Measurements from ENCODE around the gene RNF5. TPM values are rescaled to one million over a fixed set of nuclear protein-coding genes. Genes with fewer than 3 reads are reported as not detected.
A peak's percentile ranks its signal among the peaks of the same experiment; 100 is the strongest.
"Not testable (repeated sequence)": the region's sequence is repeated elsewhere in the genome, so short reads cannot be mapped to it uniquely, and the experiment has no call there.

Gene RNF5
- 31.6 and 53.1 TPM in 2 replicates for total RNA-seq

DNA sequence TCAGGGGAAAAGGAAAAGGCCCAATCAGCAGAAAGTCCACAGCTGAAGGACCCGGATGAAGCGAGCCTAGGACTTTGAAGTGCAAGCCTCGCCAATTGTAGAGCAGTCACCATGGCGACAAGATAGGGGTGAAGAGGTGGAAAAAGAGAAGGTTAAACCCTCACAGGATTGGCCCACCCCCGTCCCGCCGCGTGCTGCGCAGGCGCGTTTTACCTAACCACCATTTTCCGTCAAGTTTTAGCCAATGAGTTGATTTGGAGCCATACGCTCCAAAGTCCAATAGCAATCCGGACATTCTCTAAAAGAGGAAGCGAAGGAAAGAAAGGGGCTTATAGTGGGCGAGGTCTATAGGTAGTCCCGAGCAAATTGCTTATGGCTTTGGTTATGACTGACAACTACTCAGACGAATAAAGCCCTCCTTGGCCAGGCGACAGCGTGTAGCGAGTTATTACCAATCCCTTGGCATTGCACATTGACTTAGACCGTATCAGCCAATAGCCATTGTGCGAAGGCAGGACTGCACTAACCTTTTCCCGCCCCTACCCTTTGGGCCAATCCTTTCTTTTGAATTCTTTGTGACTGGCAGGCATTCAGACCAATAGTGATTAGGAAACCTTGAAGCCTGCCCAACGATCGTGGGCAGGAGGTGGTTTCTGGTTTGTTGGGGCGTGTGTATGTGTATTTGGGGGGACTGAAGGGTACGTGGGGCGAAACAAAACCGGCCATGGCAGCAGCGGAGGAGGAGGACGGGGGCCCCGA is at the start of gene RNF5:
Gene RNF5, plus strand, starts transcription at position 618 of the 759 bp plus-strand sequence. Its CDS starts 107 bp downstream, at position 725.
- peak; percentile 100 for DNase-seq

- DNase-seq, result no peak
Measured at GRCh38 chr6:32128751-32129296, 49.4 kb upstream of the RNF5 start.

DNA sequence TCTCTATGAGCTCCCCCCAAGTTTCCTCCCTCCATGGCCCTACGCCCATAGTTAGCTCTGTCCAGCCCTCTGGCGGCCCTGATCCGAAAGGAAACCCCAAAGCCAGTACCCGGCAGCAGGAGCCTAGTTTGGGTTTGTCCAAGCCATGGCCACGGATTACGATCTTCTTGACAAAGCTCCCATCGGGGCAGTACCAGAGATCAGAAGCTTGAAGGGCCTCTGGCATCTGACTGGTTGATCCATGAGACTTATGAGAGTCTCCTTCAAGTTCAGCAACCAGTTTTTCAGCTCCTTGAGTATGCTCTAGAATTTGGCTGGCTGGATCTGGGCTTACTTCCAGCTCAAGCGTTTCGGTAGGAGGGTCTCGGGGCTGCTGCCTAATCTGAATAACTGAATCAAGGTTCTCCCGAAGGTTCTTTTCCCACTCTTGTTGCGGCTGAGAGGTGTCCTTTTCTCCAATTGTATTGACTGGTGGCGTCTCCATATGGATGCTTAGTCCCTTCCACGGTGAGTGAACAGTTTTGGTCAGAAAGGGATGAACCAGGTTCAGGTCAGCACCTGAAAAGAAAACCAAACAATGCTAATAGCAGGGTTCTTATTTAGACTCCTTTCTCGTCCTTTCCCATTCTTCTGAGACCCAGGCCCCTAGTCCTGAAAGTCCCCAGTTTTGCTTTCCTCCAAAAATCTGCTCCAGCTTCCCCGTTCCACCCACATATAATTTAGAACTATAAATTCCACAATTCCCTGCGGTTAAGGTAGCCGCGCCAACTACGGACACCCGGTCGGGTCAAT is 48.7 kb upstream of the RNF5 start:
- no peak for DNase-seq

GRCh38 chr6:32131439-32131948 is 46.7 kb upstream of the RNF5 start:
- no peak for DNase-seq

DNA sequence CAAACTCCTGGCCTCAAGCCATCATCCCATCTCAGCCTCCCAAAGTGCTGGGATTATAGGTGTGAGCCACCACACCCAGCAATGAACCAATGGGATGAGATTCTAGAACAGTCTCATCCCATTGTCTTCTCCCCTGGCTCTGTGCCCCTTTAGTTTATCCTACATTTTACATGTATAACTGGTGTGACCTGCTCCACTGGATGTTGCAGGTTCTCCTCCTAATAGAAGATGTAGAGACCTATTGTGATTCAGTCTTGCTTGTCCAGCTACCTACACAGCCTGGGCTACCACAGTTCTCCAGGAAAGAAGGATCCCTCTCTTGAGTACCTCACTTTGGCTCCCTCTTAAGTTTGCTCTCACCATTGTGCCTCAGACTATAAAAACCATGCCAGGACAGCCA is 46.1 kb upstream of the RNF5 start:
- no peak for DNase-seq

GRCh38 chr6:32133786-32134185 is 44.4 kb upstream of the RNF5 start:
- no peak for DNase-seq

- DNase-seq, result no peak
Measured at GRCh38 chr6:32137454-32137853, 40.8 kb upstream of the RNF5 start.

DNA sequence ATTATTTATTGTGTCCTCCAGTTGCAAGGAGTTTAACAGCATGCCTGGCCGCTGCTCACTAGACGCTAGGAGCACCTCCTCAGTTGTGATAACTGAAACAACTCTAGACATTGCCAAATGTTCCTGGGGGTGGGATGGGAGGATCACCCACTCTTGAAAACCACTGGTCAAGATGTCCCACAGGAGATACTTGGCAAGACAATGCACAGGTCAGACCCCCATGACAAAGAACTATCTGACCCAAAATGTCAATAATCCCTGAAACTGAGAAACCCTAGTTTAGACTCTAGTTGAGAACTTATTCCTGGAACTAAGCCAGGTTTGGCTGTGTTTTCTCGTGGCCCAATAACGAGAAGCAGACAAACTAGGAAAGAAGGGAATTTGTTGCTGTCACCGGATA is 38.6 kb upstream of the RNF5 start:
- no peak for DNase-seq

GRCh38 chr6:32140420-32141046 is 37.7 kb upstream of the RNF5 start:
- no peak for DNase-seq

DNA sequence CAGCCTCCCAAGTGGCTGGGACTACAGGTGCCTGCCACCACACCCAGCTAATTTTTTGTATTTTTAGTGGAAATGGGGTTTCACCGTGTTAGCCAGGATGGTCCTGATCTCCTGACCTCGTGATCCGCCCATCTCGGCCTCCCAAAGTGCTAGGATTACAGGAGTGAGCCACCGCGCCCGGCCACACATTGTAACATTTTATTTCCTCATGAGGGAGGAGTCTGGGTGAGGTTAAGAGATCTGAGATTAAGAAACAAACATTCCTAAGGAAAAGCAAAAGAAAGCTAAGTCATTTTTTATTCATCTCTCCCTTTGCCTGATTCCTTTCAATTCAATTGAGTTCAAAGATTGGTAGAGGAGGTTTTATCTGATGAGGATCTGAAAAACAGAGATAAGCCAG is 34.0 kb upstream of the RNF5 start:
- not testable (repeated sequence) for DNase-seq

DNA sequence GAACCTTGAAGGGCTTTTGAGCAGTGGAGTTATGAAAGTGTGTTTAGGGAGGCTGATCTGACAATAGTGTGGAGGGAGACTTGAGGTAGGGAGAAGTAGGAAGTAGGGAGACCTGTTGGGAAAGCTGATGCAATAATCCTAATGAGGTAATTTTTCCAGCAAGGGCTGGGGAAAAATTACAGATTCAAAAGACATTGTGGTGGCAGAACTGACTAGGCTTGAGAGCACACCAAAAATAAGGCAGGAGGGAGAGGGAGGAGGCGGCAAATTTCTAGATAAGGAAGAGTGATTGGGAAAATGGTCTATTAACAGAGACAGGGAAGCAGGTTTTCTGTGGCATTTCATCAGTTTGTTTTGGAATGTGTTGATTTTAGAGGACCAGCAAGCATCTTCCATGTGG is 31.9 kb upstream of the RNF5 start:
- DNase-seq, result no peak

DNA sequence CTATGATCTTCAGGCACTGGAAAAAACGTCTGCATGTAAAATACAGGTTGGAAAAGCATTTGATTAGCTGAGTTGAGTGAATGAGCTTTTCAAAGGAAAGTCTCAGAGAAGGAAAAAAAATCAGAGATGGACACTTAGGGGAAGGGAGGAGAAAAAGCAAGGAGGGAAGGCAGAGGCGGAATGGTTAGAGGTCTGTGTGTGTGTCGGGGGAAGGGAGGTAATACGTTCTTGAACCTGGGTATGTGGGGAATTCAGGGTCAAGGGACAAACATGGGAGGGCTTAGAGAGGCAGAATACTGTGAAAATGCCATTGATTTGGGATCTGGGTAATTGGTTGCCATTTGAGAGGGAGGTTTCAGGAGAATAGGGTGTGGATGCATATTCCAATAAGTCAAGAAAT is 31.5 kb upstream of the RNF5 start:
- no peak for DNase-seq

- no peak for DNase-seq
Measured at GRCh38 chr6:32147401-32148132, 30.6 kb upstream of the RNF5 start.

- DNase-seq, result peak; percentile 53
Measured at GRCh38 chr6:32148289-32149091, 29.7 kb upstream of the RNF5 start.

GRCh38 chr6:32149092-32149755 is 29.0 kb upstream of the RNF5 start:
- DNase-seq, result no peak

GRCh38 chr6:32149932-32150870 is 28.0 kb upstream of the RNF5 start:
- DNase-seq, result no peak

DNA sequence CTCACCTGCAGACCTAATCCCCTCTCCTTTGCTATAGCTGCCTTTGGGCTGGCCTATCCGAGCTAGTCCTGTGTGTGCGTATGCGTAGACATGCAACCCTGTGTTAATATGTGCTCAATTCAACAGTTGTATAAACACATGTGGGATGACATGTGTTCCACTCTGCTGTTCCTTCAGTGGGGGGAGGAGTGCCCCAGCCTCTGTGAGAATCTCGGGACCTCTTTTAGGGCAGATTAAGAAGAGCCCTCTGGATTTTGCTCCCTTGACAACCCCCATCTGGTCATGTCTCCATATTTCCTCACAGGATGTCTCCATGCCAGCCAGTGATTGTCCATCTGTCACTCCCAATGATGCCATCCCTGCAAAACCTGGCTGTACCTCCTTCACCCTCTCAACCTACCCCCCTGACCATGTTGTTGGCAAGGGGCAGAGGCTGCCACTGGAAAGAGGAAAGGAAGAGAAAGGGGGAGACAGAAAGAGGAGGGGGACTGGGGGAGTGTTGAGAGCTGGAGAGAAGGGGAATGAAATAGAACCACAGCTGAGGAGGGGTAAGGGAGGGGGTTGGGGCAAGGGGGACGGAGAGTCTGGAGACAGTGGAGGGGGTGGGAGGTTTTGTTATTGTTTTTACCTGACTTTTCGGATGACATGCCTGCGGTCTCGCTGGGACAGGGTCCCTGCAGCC is 26.9 kb upstream of the RNF5 start:
- DNase-seq, result no peak

DNA sequence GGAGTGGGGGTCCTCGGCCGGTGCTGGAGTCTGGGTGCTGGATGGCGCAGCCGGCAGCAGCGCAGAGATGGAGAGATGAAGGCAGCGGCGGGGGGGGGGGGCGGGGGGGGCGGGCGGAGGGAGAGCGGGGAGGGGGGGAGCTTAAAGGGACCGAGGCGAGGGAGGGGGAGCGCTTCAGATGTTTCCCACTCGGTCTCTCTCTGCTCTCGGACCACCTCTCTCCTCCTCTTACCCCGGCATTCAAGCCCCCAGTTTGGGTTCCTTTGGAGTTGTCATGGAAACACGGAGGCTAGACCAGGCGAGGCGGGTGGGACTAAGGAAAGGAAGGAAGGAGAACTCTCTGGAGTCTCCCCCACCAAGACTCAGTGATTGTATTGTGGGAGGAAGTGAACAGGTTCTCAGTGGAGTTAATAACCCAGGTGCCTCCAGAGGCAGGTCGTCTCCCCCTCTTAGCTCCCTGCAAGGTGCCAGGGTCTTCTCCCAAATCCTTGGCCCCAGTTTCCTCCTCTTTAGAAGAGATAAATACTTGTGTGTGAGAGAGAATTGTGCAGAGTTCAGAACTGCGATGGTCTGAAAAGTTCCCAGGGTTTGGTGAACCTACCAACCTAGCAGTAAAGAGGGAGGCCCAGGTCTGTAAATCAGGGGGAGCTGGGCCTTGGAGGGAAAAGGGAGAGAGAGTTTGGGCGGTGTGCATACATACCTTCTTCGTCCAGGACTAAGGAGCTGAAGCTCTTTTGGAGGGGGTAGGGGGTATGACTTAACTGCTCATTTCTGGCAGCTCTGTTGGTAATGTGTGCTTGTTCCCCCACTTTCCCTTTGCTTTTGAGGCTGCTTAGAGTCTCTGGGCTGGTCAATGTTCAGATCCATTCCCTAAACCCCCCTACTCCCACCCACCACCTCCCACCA is 26.1 kb upstream of the RNF5 start, which contains the start of gene PRRT1:
Gene PRRT1, minus strand, starts transcription at position 77 of the 906 bp plus-strand sequence. CDS start 112 bp downstream, outside the sequence.
- no peak for DNase-seq

Measured in dermis blood vessel endothelial cell (primary cell).